HT1080 (cell line): ENCODE results near the gene ACOT2. TPM values are rescaled to one million over a fixed set of nuclear protein-coding genes. Genes with fewer than 3 reads are reported as not detected.
"Not testable (repeated sequence)": the region's sequence is repeated elsewhere in the genome, so short reads cannot be mapped to it uniquely, and the experiment has no call there.

Experiments
- DNase-seq: peaks from one replicate; pipeline ENCODE4 v3.0.0-alpha.2; 2015; ENCODE audit warnings: low read depth
- polyA plus RNA-seq, 2 experiments: library from polyadenylated mRNA; depleted of rRNA; stranded (reverse); fragments of >200 nt; gene quantifications; 2 replicates each; pipeline ENCODE4 v1.2.3, GENCODE V29; 2015
- total RNA-seq: library from RNA; depleted of rRNA; stranded (reverse); fragments of >200 nt; shearing (Covaris generic); gene quantifications from 2 replicates; pipeline ENCODE4 v1.2.3, GENCODE V29; 2014; rRNA removed

Gene ACOT2
- 12.8 and 13.7 TPM in 2 replicates for total RNA-seq
- 4.1 and 5.3 TPM in 2 replicates for polyA plus RNA-seq (2015; cell fraction: cytosol; rRNA removed)
- polyA plus RNA-seq (2015; cell fraction: nucleus; rRNA removed), result 6.7 and 10.0 TPM in 2 replicates

GRCh38 chr14:73569185-73569958 lies at the start of gene ACOT2:
Gene ACOT2 (plus strand): TSS chr14:73569213. CDS start chr14:73569241, 28 bp downstream.
- peak; percentile 56 for DNase-seq

- DNase-seq, result no peak
Measured at GRCh38 chr14:73521229-73521628, 47.8 kb upstream of the ACOT2 start.

- DNase-seq, result no peak
Measured at GRCh38 chr14:73524493-73524892, 44.5 kb upstream of the ACOT2 start.

GRCh38 chr14:73526036-73526984 lies 42.7 kb upstream of the ACOT2 start:
- DNase-seq, result peak; percentile 40

- not testable (repeated sequence) for DNase-seq
Measured at GRCh38 chr14:73529356-73529755, 39.7 kb upstream of the ACOT2 start.

GRCh38 chr14:73531971-73532370 lies 37.0 kb upstream of the ACOT2 start:
- not testable (repeated sequence) for DNase-seq

- DNase-seq, result not testable (repeated sequence)
Measured at GRCh38 chr14:73537244-73538045, 31.6 kb upstream of the ACOT2 start.

GRCh38 chr14:73539017-73539416 lies 30.0 kb upstream of the ACOT2 start:
- peak; percentile 28 for DNase-seq

- not testable (repeated sequence) for DNase-seq
Measured at GRCh38 chr14:73542961-73543360, 26.1 kb upstream of the ACOT2 start.

GRCh38 chr14:73545353-73545752 lies 23.7 kb upstream of the ACOT2 start:
- not testable (repeated sequence) for DNase-seq

GRCh38 chr14:73549097-73549496 lies 19.9 kb upstream of the ACOT2 start:
- not testable (repeated sequence) for DNase-seq

- DNase-seq, result not testable (repeated sequence)
Measured at GRCh38 chr14:73549889-73550524, 19.0 kb upstream of the ACOT2 start.

GRCh38 chr14:73553845-73554244 lies 15.2 kb upstream of the ACOT2 start:
- no peak for DNase-seq

GRCh38 chr14:73557201-73557600 lies 11.8 kb upstream of the ACOT2 start:
- DNase-seq, result not testable (repeated sequence)

- not testable (repeated sequence) for DNase-seq
Measured at GRCh38 chr14:73558238-73558637, 10.8 kb upstream of the ACOT2 start.

- not testable (repeated sequence) for DNase-seq
Measured at GRCh38 chr14:73562256-73562655, 6.8 kb upstream of the ACOT2 start.

- not testable (repeated sequence) for DNase-seq
Measured at GRCh38 chr14:73562696-73563095, 6.3 kb upstream of the ACOT2 start.

- not testable (repeated sequence) for DNase-seq
Measured at GRCh38 chr14:73566431-73566830, 2.6 kb upstream of the ACOT2 start.

GRCh38 chr14:73566935-73567334 lies 2.1 kb upstream of the ACOT2 start:
- not testable (repeated sequence) for DNase-seq

- DNase-seq, result no peak
Measured at GRCh38 chr14:73567358-73567757, 1.7 kb upstream of the ACOT2 start.
